B cell (primary cell): ENCODE data around the gene EEFSEC. TPM values are rescaled to one million over a fixed set of nuclear protein-coding genes. Genes with fewer than 3 reads are reported as not detected.

Experiments
- ATAC-seq: fragments of 200-7000 bp; cut with Tn5 transposase; one replicate; pipeline ENCODE4 v1.10.0; 2021; ENCODE audit warnings: low read depth, mild to moderate bottlenecking, moderate number of reproducible peaks, moderate library complexity
- CTCF ChIA-PET: fragments of 350-600 bp; sonication (Branson Sonifier 250); formaldehyde crosslinking; loops from one replicate; lab custom pipeline; 2021; ENCODE audit warnings: antibody characterized with exemption, inconsistent platforms; lab: Charles Lee
- POLR2A ChIA-PET: fragments of 350-600 bp; sonication (Branson Sonifier 250); formaldehyde crosslinking; loops from one replicate; lab custom pipeline; 2021; ENCODE audit warnings: antibody characterized with exemption; lab: Charles Lee
- DNase-seq: peaks from one replicate; pipeline ENCODE4 v3.0.0; 2013
- H2AFZ ChIP-seq: 2 replicates; pipeline ENCODE4 v1.6.1; 2012; ENCODE audit warnings: mild to moderate bottlenecking, low read depth, low read length; ENCODE audit not compliant: insufficient read depth, poor library complexity, severe bottlenecking
- H3K27ac ChIP-seq, 2 donors: 1 replicate in 1 of 2; 2 replicates in 1 of 2; pipeline ENCODE4 v1.5.1; 2012 to 2013; ENCODE audit warnings: low read length in 2 of 2, mild to moderate bottlenecking in 2 of 2, moderate library complexity in 1 of 2
- H3K27me3 ChIP-seq, 4 experiments: fragments of 200-600 bp in 1 of 4; sonication (generic) in 1 of 4; replicated peaks in 1 of 4; 1 replicate in 2 of 4; 2 replicates in 2 of 4; pipeline versions ENCODE4 v1.6.1 to v1.7.0; 2013 to 2016; ENCODE audit warnings: low read length in 3 of 4, mild to moderate bottlenecking in 2 of 4, mixed read lengths in 1 of 4, moderate library complexity in 1 of 4; ENCODE audit not compliant: insufficient read depth in 4 of 4, control insufficient read depth in 3 of 4; ENCODE audit errors: control extremely low read depth in 1 of 4
- H3K36me3 ChIP-seq, 2 experiments: replicated peaks in 1 of 2; 1 replicate in 1 of 2; 2 replicates in 1 of 2; pipeline versions ENCODE4 v1.6.1 to v1.7.1; 2013; ENCODE audit warnings: low read length in 1 of 2; ENCODE audit not compliant: insufficient read depth in 2 of 2, control insufficient read depth in 1 of 2; ENCODE audit errors: control extremely low read depth in 1 of 2, extremely low read depth in 1 of 2
- H3K4me1 ChIP-seq, 2 donors: fragments of 200-600 bp in 1 of 2; sonication (generic) in 1 of 2; 1 replicate in 1 of 2; 2 replicates in 1 of 2; pipeline versions ENCODE4 v1.5.1 to v1.6.1; 2013 to 2017; ENCODE audit warnings: low read length in 2 of 2; ENCODE audit not compliant: control insufficient read depth in 2 of 2, insufficient read depth in 2 of 2
- H3K4me2 ChIP-seq: replicated peaks from 2 replicates; pipeline ENCODE3; 2012; ENCODE audit warnings: mild to moderate bottlenecking, low read depth, low read length; ENCODE audit not compliant: poor library complexity, severe bottlenecking
- H3K4me3 ChIP-seq, 5 experiments: fragments of 200-600 bp in 1 of 5; sonication (generic) in 1 of 5; 1 replicate in 3 of 5; 2 replicates in 2 of 5; pipeline versions ENCODE4 v1.5.1 to v1.7.0; 2011 to 2016; ENCODE audit warnings: low read length in 4 of 5, mild to moderate bottlenecking in 4 of 5, low read depth in 2 of 5, control low read depth in 1 of 5, moderate library complexity in 1 of 5; ENCODE audit not compliant: insufficient read depth in 1 of 5; ENCODE audit errors: control extremely low read depth in 1 of 5, extremely low read depth in 1 of 5
- H3K79me2 ChIP-seq: fragments of 200-600 bp; sonication (generic); one replicate; pipeline ENCODE4 v1.6.0; 2016; ENCODE audit warnings: low read length; ENCODE audit not compliant: control insufficient read depth, insufficient read depth
- H3K9ac ChIP-seq: fragments of 200-600 bp; sonication (generic); 2 replicates; pipeline ENCODE4 v1.6.1; 2017; ENCODE audit warnings: mild to moderate bottlenecking, low read length, moderate library complexity
- H3K9me3 ChIP-seq, 3 donors: one replicate each; pipeline versions ENCODE4 v1.6.1 to v1.7.1; 2013; ENCODE audit warnings: low read length in 2 of 3; ENCODE audit not compliant: control insufficient read depth in 2 of 3, insufficient read depth in 1 of 3; ENCODE audit errors: control extremely low read depth in 1 of 3
- H4K20me1 ChIP-seq: 2 replicates; pipeline ENCODE4 v1.6.0; 2012; ENCODE audit warnings: mild to moderate bottlenecking, low read length; ENCODE audit not compliant: insufficient read depth, control insufficient read depth, poor library complexity, severe bottlenecking
- H3K27ac Mint-ChIP-seq: one replicate; pipeline ENCODE4 v1.8.0; 2021; ENCODE audit warnings: mixed read lengths
- H3K27me3 Mint-ChIP-seq: one replicate; pipeline ENCODE4 v1.8.0; 2021; ENCODE audit warnings: mixed read lengths
- H3K4me1 Mint-ChIP-seq: one replicate; pipeline ENCODE4 v1.8.0; 2021; ENCODE audit warnings: mixed read lengths
- H3K4me3 Mint-ChIP-seq: one replicate; pipeline ENCODE4 v1.8.0; 2021; ENCODE audit warnings: mixed read lengths
- H3K9me3 Mint-ChIP-seq: one replicate; pipeline ENCODE4 v1.8.0; 2022; ENCODE audit warnings: mixed read lengths; ENCODE audit not compliant: insufficient read depth
- EZH2 ChIP-seq: IDR thresholded peaks from 2 replicates; pipeline ENCODE4 v1.6.1; 2012; ENCODE audit warnings: borderline replicate concordance, low read depth, mild to moderate bottlenecking, moderate library complexity, low read length; ENCODE audit not compliant: insufficient read depth, poor library complexity, severe bottlenecking
- WGBS: methylation state at CpG from one replicate; pipeline ENCODE4 v1.1.5; 2013; ENCODE audit warnings: missing lambda C conversion rate; ENCODE audit not compliant: insufficient coverage; 5-methylcytosine and 5-hydroxymethylcytosine counted together
- intact Hi-C: fragments of 100-400 bp; cut with micrococcal nuclease; formaldehyde crosslinking; loops from one replicate; pipeline ENCODE4 v1.10.0; 2022
- polyA plus RNA-seq: library from polyadenylated mRNA; depleted of rRNA; stranded (reverse); fragments of >200 nt; gene quantifications from 2 replicates; pipeline ENCODE4 v1.2.3, GENCODE V29; 2012
- total RNA-seq, 2 donors: library from RNA; stranded (reverse); fragments of 120-200 nt in 1 of 2; gene quantifications; 1 replicate in 1 of 2; 2 replicates in 1 of 2; pipeline versions ENCODE4 v1.2.3 to v1.2.4, GENCODE V29; 2013 to 2022
- TF ChIP-seq, protein P1 (sequence below): fragments of 200-600 bp; IDR thresholded peaks from one replicate; pipeline ENCODE4 v1.8.0; 2022; ENCODE audit warnings: antibody characterized with exemption, mild to moderate bottlenecking

The EEFSEC gene
- total and polyA plus RNA-seq, 2 donors (not counting 1 experiment from before 2014, with no cell fraction given): 17.9 to 18.4 TPM

DNA sequence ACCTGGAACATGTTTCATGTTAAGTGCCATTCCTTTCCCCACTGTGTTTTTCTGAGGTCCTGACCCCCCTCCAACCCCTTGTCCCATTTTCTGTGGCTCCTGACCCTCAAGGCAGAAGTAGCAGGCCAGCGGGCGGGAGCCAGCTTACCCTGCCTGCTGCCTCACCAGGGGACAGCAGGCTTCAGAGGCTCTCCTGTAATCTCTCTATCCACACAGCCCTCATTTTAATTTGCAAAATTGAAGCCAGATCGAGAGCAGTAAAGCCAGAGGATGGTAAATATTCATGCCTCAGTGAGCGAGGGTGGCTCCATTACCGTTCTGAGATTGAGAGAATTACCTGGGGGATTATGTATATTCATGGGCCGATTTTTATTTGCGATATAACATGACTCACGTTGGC is 165.8 kb downstream of the EEFSEC start:
- Histone ChIP-seq H3K36me3 (peaks cover 0 to 6% of the 10 kb centered on the region in 2 experiments), H3K4me1 (no peaks in the 10 kb centered on the region), H3K27ac (no peak overlapping the region), H4K20me1 (no peaks in the 10 kb centered on the region), H3K4me2 (no peak overlapping the region), H3K9ac (no peak overlapping the region), H3K9me3 (no peaks in the 10 kb centered on the region), H3K4me3 (no peak overlapping the region), H3K79me2 (no peaks in the 10 kb centered on the region), H2AFZ (no peak overlapping the region), H3K27me3 (no peaks in the 10 kb centered on the region)
- ChIA-PET CTCF (no interaction called here), POLR2A (no interaction called here)
- Mint-ChIP-seq H3K4me1 (no peaks in the 10 kb centered on the region), H3K4me3 (no peak overlapping the region), H3K9me3 (no peaks in the 10 kb centered on the region), H3K27me3 (no peaks in the 10 kb centered on the region), H3K27ac (no peak overlapping the region)
- WGBS: 90% methylated on average over 7 of the region's 8 CpGs
- ATAC-seq (no peak), DNase-seq (no peak)
- TF ChIP-seq EZH2: no peak
- TF ChIP-seq, protein P1, sequence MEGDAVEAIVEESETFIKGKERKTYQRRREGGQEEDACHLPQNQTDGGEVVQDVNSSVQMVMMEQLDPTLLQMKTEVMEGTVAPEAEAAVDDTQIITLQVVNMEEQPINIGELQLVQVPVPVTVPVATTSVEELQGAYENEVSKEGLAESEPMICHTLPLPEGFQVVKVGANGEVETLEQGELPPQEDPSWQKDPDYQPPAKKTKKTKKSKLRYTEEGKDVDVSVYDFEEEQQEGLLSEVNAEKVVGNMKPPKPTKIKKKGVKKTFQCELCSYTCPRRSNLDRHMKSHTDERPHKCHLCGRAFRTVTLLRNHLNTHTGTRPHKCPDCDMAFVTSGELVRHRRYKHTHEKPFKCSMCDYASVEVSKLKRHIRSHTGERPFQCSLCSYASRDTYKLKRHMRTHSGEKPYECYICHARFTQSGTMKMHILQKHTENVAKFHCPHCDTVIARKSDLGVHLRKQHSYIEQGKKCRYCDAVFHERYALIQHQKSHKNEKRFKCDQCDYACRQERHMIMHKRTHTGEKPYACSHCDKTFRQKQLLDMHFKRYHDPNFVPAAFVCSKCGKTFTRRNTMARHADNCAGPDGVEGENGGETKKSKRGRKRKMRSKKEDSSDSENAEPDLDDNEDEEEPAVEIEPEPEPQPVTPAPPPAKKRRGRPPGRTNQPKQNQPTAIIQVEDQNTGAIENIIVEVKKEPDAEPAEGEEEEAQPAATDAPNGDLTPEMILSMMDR: no peak
- intact Hi-C loops: no loop called here

DNA sequence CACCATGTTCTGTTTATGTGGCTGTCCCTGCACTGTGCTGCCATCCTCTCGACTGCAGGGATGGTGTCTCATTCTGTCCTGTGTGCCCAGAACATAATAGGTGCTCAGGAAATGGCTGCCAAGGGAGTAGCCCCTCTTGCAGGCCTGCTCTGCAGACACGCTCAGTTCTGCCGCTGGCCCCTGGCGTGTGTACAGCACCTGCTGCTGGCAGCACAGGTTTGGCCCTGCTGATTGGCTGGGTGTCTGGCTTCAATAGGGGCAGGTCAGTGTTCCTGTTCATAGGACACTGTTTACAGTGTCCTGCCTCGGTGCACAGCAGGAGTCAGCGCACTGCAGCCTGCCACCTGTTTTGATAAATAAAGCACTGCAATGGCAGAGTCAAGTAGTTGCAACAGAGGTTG is 166.5 kb downstream of the EEFSEC start:
- DNase-seq (no peak), ATAC-seq (no peak)
- Mint-ChIP-seq H3K4me1 (no peaks in the 10 kb centered on the region), H3K9me3 (no peaks in the 10 kb centered on the region), H3K4me3 (no peak overlapping the region), H3K27me3 (no peaks in the 10 kb centered on the region), H3K27ac (no peak overlapping the region)
- CTCF ChIA-PET: no interaction called here
- no peak overlapping the region for H3K9ac ChIP-seq
- 97% methylated on average over 6 of the region's 6 CpGs for WGBS
- intact Hi-C loops: no loop called here
- no peaks in the 10 kb centered on the region for H4K20me1 ChIP-seq
- peaks cover 0 to 6% of the 10 kb centered on the region in 2 experiments for H3K36me3 ChIP-seq
- no peak overlapping the region for H2AFZ ChIP-seq
- no peaks in the 10 kb centered on the region for H3K9me3 ChIP-seq
- H3K27ac ChIP-seq: no peak overlapping the region
- no peaks in the 10 kb centered on the region for H3K79me2 ChIP-seq
- no peaks in the 10 kb centered on the region for H3K4me1 ChIP-seq
- no peak overlapping the region for H3K4me2 ChIP-seq
- no peak overlapping the region for H3K4me3 ChIP-seq
- H3K27me3 ChIP-seq: no peaks in the 10 kb centered on the region
- TF ChIP-seq EZH2: no peak
- TF ChIP-seq, protein P1: no peak
- POLR2A ChIA-PET: no interaction called here
